Central memory CD8-positive, alpha-beta T cell (primary cell): ENCODE results near the gene LRP11.
A peak's percentile ranks its signal among the peaks of the same experiment; 100 is the strongest.
"Not testable (repeated sequence)": the region's sequence is repeated elsewhere in the genome, so short reads cannot be mapped to it uniquely, and the experiment has no call there.

ENCODE experiments used
- ATAC-seq: fragments of 150-1000 bp; cut with Tn5 transposase; replicated peaks from 2 replicates; pipeline ENCODE4 v1.10.0; 2022; ENCODE audit warnings: mild to moderate bottlenecking, moderate FRiP score, moderate number of reproducible peaks; ENCODE audit not compliant: poor library complexity, severe bottlenecking; ENCODE audit errors: extremely low read depth
- DNase-seq, 2 donors: peaks; one replicate each; pipeline ENCODE4 v3.0.0; 2021; ENCODE audit warnings: low spot score in 2 of 2
- H3K27ac Mint-ChIP-seq: one replicate; pipeline ENCODE4 v1.8.0; 2022; ENCODE audit warnings: low read depth, mild to moderate bottlenecking, moderate library complexity, mixed read lengths
- H3K27me3 Mint-ChIP-seq: one replicate; pipeline ENCODE4 v1.8.0; 2022; ENCODE audit warnings: mixed read lengths
- H3K36me3 Mint-ChIP-seq: one replicate; pipeline ENCODE4 v1.8.0; 2022; ENCODE audit warnings: mild to moderate bottlenecking, moderate library complexity, mixed read lengths; ENCODE audit not compliant: insufficient read depth
- H3K4me1 Mint-ChIP-seq: one replicate; pipeline ENCODE4 v1.8.0; 2022; ENCODE audit warnings: mixed read lengths
- H3K4me3 Mint-ChIP-seq: one replicate; pipeline ENCODE4 v1.8.0; 2022; ENCODE audit warnings: mild to moderate bottlenecking, moderate library complexity, mixed read lengths
- H3K9me3 Mint-ChIP-seq: one replicate; pipeline ENCODE4 v1.8.0; 2022; ENCODE audit warnings: mixed read lengths

LRP11 gene

DNA sequence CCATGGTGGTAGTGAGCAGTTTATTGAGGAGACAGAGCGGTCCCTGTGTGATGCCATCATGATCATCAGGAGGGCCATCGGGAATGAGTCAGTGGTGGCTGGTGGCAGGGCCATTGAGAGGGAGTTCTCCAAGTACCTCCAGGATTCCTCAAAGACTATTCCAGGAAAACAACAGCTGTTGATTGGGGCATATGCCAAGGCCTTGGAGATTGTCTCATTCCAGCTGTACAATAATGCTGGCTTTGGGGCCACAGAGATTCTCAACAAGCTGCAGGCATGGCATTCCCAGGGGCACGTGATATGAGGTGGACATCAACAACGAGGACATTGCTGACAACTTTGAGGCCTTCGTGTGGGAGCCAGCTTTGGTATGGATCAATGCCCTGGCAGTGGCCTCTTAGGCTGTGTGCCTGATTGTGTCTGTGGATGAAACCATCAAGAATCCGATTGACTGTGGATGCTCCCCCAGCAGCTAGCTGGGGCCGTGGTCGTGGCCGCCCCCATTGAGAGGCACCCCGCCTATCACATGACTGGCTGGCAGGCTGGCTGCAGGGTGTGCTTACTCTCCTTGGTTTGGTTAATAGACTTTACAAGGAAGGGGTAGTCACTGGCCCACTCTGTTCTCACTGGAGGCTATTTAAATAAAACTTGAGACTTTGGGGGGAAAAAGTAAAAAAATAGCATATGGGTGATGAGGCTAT lies 17.1 kb upstream of the LRP11 start:
- H3K27me3 Mint-ChIP-seq = peaks cover 77% of the 10 kb centered on the region

DNA sequence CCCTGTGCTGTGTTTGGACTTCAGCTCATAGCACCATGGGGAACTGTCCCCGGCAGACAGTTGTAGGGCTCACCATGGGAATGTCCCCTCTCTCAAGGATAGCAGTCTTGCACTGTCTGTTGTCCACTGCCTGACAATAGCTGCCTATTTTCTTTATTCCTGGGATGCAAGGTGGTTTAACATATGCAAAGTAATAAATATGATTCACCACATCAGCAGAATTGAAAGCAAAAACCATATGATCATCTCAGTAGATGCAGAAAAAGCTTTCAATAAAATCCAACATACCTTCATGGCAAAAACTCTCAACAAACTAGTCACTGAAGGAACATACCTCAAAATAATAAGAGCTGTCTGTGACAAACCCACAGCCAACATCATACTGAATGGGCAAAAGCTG lies 13.5 kb upstream of the LRP11 start:
- no peaks in the 10 kb centered on the region for H3K9me3 Mint-ChIP-seq
- H3K27ac Mint-ChIP-seq = no peak overlapping the region
- H3K36me3 Mint-ChIP-seq = peaks cover 3% of the 10 kb centered on the region
- H3K4me1 Mint-ChIP-seq = no peaks in the 10 kb centered on the region
- no peak for DNase-seq
- no peak overlapping the region for H3K4me3 Mint-ChIP-seq
- H3K27me3 Mint-ChIP-seq = peaks cover 94% of the 10 kb centered on the region
- no peak for ATAC-seq

More for the DNA sequence above, 17.1 kb upstream of the LRP11 start:
- Mint-ChIP-seq H3K9me3 (no peaks in the 10 kb centered on the region), H3K4me3 (no peak overlapping the region), H3K27ac (no peak overlapping the region), H3K4me1 (no peaks in the 10 kb centered on the region), H3K36me3 (peaks cover 3% of the 10 kb centered on the region)
- ATAC-seq (no peak), DNase-seq (no peak)

DNA sequence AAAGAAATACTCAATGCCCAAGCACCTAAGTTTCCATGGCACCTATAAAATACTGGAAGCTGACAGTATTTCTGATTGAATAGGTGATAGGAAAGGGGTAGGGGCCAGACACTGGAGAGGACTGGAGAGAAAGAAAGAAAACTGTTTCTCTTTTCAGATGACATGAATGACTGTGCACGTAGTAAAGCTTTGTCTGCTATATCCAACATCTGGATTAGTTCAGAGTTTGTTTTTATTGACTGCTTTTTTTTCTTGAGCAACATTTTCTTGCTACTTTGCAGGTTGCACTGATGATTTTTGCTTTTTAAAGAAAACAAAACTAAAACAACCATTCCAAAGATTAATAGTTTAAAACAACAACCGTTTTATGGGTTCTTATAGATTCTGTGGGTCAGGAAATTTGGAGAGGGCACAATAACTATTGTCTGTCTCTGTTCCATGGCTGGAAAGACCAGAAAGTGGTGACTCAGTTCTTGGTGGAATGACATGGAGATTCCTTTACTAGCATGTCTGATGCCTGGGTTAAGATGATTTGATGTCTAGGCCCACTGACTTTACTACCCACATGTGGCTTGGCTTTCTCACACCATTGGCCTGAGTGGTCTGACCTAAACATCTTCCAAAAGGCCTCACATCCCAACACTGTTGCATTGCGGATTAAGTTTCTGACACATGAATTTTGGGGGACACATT lies 12.2 kb upstream of the LRP11 start:
- Mint-ChIP-seq H3K4me1 (no peaks in the 10 kb centered on the region), H3K36me3 (peaks cover 3% of the 10 kb centered on the region), H3K4me3 (no peak overlapping the region), H3K27ac (no peak overlapping the region), H3K9me3 (no peaks in the 10 kb centered on the region), H3K27me3 (peaks cover 95% of the 10 kb centered on the region)
- ATAC-seq (no peak), DNase-seq (no peak)

DNA sequence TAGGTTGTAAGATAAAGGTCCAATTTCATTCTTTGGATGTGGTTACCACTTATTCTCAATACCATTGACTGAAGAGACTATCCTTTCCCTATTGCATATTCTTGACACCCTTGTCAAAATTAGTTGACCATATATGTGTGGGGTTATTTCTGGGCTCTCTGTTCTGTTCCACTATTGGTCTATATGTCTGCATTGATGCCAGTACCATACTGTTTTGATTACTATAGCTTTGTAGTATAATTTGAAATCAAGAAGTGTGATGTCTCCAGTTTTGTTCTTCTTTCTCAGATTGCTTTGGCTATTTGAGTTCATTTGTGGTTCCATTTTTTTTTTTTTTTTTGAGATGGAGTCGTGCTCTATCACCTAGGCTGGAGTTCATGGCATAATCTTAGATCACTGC lies 8.1 kb upstream of the LRP11 start:
- ATAC-seq (no peak), DNase-seq (no peak)
- peaks cover 70% of the 10 kb centered on the region for H3K27me3 Mint-ChIP-seq
- no peaks in the 10 kb centered on the region for H3K9me3 Mint-ChIP-seq
- no peak overlapping the region for H3K4me3 Mint-ChIP-seq
- H3K4me1 Mint-ChIP-seq = no peaks in the 10 kb centered on the region
- no peak overlapping the region for H3K27ac Mint-ChIP-seq
- peaks cover 3% of the 10 kb centered on the region for H3K36me3 Mint-ChIP-seq

DNA sequence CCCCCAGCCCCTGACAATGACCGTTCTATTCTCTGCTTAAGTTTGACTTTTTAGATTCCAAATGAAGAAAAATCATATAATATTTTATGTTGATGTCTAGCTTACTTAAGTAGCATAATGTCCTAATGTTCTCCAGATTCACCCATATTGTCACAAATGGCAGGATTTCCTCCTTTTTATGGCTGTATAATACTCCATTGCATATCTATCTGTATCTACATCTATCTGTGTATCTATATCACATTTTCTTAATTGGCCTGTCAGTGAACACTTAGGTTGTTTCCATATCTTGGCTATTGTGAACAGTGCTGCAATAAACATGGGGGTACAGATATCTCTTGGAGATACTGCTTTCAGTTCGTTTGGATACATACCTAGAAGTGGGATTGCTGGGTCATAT lies 7.0 kb upstream of the LRP11 start:
- Mint-ChIP-seq H3K9me3 (no peaks in the 10 kb centered on the region), H3K27me3 (peaks cover 60% of the 10 kb centered on the region), H3K4me1 (no peaks in the 10 kb centered on the region), H3K36me3 (no peaks in the 10 kb centered on the region), H3K4me3 (no peak overlapping the region), H3K27ac (no peak overlapping the region)
- DNase-seq (no peak), ATAC-seq (no peak)

DNA sequence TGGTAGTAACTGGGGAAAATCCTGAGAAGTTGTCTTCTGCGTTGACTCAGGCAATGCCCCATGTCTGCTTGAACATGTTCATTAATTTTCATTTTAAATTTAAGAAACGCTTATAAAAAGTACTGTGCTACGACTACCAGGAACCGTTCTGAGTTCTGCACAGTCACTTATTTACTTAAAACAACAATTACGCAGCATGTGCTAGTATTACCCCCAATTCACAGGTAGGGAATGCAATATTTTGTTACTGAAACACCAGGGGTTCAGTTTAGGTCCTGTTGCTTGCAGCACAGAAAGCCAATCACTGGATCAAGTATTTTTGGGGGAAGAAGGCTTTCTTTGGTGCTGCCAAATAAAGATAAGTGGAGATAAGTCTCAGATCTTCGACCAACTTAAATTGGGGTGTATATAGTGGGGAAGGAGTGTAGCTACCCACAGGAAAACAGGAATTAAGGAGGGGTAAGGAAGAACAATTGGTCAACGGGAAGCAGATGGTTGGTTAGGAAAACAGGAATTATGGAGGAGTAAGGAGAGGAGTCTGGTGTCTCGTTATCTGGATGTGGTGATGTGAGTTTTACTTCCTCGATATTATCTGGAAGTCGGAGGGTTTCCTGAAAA lies 5.2 kb upstream of the LRP11 start:
- H3K4me1 Mint-ChIP-seq = no peaks in the 10 kb centered on the region
- no peak for ATAC-seq
- no peak overlapping the region for H3K27ac Mint-ChIP-seq
- H3K9me3 Mint-ChIP-seq = no peaks in the 10 kb centered on the region
- H3K4me3 Mint-ChIP-seq = no peak overlapping the region
- no peak for DNase-seq
- peaks cover 2% of the 10 kb centered on the region for H3K36me3 Mint-ChIP-seq
- peaks cover 42% of the 10 kb centered on the region for H3K27me3 Mint-ChIP-seq

DNA sequence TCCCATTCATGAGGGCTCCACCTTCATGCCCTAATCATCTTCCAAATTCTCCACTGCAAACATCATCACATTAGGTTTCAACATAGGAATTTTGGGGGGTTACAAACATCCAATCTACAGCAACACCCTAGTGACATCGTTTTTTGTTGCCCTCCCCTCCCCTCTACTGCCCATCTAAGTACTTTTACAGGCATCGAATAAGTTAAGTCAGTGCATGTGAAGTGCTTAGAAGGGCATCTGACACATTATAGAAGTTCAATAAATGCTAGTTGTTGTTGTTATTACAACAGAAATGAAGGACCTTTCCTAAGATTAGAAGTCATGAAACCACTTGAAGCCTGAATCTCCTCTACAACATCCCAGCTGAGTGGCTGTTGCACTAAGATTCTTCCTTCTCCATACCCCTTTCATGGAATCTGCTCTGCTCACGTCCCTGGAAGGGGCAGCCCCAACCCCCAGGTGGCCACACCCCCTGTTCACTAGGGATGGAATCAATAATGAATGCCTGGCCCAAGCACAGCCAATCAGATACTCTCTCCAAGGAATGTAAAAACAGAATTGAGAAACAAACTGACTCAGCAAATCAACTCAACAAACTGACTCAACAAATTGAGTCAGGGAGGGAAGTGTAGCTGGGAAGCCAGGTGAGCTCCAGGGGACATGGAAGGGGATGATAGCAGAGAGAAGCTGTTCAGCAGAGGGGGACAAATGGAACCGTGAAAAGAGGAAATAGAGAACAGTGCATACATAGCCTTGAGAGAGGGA lies 3.9 kb upstream of the LRP11 start:
- no peak overlapping the region for H3K27ac Mint-ChIP-seq
- H3K4me1 Mint-ChIP-seq = peaks cover 2% of the 10 kb centered on the region
- no peak for DNase-seq
- H3K36me3 Mint-ChIP-seq = peaks cover 3% of the 10 kb centered on the region
- H3K9me3 Mint-ChIP-seq = no peaks in the 10 kb centered on the region
- no peak overlapping the region for H3K4me3 Mint-ChIP-seq
- ATAC-seq = no peak
- peaks cover 28% of the 10 kb centered on the region for H3K27me3 Mint-ChIP-seq

DNA sequence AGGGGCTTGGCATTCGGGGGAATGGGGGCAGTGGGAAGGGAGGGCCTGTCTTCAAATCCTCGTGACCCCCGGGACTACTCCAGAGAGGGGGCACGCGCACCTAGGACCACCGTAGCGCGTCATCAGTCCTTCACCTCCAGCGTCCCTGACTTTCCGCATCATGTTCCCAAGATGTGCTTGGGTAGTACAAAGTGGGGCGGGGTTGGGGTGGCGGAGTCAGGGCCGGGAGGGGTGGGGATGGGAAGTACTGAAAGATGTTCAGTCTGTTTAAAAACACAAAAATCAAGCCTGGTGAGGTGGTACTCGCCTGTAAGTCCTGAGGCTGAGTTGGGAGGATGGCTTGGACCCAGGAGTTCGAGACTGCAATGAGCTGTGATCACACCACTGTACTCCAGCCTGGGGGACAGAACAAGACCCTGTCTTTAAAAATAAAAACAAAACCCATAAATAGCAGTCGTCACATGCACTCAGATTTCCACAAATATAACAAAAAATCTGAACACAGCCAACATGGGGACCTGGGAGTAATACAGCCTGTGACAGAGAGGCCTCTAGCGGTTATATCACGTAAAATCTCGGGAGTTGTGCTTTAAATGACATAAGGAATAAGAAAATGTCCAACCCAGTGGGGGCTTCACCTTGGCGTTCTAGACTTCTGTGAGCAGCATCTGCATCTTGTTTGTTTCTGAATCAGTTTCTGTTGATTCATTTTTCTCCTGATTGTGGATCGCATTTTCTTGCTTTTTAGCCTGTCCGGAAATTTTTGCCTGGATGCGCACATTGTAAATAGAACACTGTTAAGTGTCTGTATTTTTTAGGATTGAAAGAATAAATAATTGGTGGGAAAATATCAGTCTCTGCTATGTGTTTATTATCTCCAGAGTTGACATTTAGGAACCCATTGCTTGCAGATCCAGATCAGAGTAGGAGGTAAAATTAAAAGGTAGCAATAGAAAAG lies 698 bp upstream of the LRP11 start:
- peak; percentile 45 for ATAC-seq
- Mint-ChIP-seq H3K4me3 (peak overlapping the region; percentile 59), H3K9me3 (no peaks in the 10 kb centered on the region), H3K27me3 (peaks cover 22% of the 10 kb centered on the region), H3K4me1 (peaks cover 6% of the 10 kb centered on the region), H3K36me3 (peaks cover 4% of the 10 kb centered on the region), H3K27ac (no peak overlapping the region)
- DNase-seq = peak in 1 of 2 donors; percentile 16

DNA sequence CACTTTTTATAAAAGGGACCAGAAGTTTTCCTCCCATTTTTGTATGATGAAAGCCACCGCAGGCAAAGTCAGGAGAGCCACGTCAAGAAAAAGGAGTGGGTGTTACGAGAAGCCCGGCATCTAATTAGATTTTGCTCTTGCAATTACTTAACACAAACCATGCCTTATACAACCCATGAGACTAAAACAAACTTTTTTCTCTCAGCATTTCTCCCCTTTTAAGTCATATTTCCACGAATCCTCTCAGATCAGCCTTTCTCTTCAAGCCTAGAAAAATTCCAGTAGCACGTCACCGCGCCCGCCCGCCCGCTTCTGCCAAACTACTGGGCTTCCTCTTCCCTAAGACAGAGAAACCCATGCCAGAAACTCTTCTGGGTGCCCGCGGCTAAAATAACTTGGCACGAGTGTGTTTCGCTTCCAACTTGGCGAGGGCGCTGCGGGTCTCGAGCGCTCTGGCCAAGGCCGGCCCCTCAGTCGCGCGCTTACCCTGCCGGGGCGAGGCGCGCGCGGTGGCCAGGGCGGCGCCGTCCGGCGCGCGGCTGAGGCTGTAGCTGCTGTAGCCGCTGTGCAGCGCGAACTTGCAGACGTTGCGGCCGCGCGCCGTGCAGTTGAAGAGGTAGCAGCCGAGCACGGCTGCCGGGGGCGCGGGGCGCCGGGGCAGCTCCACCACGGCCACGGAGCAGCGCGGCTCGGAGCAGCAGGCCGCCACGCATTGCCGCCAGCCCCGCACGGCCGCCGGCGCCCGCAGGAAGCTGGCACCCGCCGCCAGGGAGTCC lies 1.0 kb downstream of the LRP11 start:
- no peaks in the 10 kb centered on the region for H3K9me3 Mint-ChIP-seq
- ATAC-seq = peak; percentile 10
- DNase-seq = no peak
- H3K27ac Mint-ChIP-seq = no peak overlapping the region
- H3K27me3 Mint-ChIP-seq = peaks cover 13% of the 10 kb centered on the region
- peak overlapping the region; percentile 64 for H3K4me3 Mint-ChIP-seq
- H3K36me3 Mint-ChIP-seq = peaks cover 4% of the 10 kb centered on the region
- peaks cover 6% of the 10 kb centered on the region for H3K4me1 Mint-ChIP-seq

DNA sequence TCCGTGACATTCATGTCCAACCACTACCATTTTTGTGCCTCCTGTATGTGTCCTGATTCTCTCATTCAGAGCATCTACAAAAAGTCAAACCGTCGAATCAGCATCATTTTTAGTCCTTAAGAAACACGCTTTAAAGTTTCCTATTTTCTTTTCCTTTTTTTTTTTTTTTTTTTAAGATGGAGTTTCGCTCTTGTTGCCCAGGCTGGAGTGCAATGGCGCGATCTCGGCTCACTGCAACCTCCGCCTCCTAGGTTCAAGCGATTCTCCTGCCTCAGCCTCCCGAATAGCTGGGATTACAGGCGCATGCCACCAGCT lies 1.8 kb downstream of the LRP11 start:
- H3K27me3 Mint-ChIP-seq = peaks cover 13% of the 10 kb centered on the region

DNA sequence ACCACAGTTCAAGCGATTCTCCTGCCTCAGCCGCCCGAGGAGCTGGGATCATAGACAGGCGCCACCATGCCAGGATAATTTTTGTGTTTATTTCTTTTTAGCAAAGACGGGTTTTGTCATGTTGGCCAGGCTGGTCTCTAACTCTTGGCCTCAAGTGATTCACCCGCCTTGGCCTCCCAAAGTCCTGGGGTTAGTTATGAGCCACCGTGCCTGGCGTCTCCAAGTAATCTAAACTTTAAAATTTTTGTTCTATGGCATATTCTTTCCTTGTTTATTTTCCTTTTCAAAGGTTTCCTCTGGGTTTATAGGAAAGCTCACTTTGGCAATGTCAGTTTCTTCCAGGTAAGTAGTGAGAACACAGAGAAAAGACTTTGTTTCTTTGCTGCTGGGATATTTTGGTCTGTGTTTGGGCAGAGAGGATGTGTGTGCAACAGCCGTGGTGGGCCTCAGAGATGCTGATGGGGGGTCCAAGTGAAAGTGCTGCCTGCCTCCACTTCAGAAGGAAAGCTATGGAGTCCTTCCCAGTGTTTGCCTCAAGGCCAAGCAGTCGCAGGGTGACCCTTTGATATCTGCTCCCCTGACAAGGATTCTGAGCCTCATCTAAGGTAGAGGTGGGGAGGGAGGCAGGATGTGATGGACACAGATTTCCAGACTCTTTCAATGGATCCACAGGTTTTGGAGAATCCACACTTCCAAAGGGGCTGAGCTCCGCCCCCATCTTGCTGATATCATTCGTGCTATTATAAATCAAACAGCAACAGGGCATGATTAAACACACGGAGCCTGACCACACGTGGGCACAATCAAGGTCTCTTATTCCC lies 2.3 kb downstream of the LRP11 start:
- Mint-ChIP-seq H3K27me3 (peaks cover 13% of the 10 kb centered on the region), H3K9me3 (no peaks in the 10 kb centered on the region), H3K4me1 (peaks cover 6% of the 10 kb centered on the region), H3K4me3 (peak overlapping the region; percentile 37), H3K36me3 (peaks cover 4% of the 10 kb centered on the region), H3K27ac (no peak overlapping the region)
- ATAC-seq (no peak), DNase-seq (no peak)

More for the DNA sequence above, 1.8 kb downstream of the LRP11 start:
- not testable (repeated sequence) for H3K27ac Mint-ChIP-seq, ATAC-seq, DNase-seq, H3K36me3 Mint-ChIP-seq, H3K9me3 Mint-ChIP-seq, H3K4me1 Mint-ChIP-seq
- H3K4me3 Mint-ChIP-seq = peak overlapping the region; percentile 37
